Measurements from ENCODE around the gene PRR35. TPM values are rescaled to one million over a fixed set of nuclear protein-coding genes. Genes with fewer than 3 reads are reported as not detected.

The PRR35 gene
- total RNA-seq, 1 donor from 2014 or later: 0.25 TPM

DNA sequence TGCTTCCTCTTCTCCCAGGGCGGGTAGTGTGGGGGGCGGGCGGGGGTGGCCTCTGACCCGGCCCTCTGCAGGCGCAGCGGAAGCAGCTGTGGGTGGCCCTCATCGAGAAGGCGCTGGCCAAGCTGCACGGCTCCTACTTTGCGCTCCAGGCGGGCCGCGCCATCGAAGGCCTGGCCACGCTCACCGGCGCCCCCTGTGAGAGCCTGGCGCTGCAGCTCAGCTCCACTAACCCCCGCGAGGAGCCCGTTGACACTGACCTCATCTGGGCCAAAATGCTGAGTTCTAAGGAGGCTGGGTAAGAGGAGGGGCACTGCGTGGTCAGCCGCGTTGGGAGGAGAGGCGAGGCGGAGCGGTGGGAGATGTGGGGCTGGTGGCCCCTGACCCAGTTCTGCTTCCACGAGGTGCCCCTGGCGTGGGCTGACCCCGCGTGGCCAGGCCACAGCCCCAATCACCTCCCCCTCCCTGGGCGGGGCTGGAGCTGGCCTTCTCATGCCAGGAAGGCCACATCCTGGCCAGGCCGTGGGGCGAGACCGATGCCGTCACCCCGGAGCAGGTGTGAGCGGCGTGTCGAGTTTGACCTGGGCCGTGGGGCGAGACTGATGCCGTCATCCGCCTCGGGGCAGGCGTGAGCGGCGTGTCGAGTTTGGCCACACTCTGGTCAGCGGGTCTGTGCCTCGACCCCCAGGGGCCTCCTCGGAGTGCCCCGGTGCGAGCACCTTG, 10.5 kb upstream of the PRR35 start:
- Mint-ChIP-seq H3K4me1 (no peaks in the 10 kb centered on the region), H3K36me3 (peaks cover 2% of the 10 kb centered on the region), H3K27me3 (ENCODE audit: low read depth) (no peaks in the 10 kb centered on the region), H3K4me3 (no peak overlapping the region), H3K27ac (no peak overlapping the region), H3K9me3 (no peaks in the 10 kb centered on the region)
- TF ChIP-seq, protein P1, sequence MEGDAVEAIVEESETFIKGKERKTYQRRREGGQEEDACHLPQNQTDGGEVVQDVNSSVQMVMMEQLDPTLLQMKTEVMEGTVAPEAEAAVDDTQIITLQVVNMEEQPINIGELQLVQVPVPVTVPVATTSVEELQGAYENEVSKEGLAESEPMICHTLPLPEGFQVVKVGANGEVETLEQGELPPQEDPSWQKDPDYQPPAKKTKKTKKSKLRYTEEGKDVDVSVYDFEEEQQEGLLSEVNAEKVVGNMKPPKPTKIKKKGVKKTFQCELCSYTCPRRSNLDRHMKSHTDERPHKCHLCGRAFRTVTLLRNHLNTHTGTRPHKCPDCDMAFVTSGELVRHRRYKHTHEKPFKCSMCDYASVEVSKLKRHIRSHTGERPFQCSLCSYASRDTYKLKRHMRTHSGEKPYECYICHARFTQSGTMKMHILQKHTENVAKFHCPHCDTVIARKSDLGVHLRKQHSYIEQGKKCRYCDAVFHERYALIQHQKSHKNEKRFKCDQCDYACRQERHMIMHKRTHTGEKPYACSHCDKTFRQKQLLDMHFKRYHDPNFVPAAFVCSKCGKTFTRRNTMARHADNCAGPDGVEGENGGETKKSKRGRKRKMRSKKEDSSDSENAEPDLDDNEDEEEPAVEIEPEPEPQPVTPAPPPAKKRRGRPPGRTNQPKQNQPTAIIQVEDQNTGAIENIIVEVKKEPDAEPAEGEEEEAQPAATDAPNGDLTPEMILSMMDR (IDR thresholded peaks at IDR 0.05; ENCODE audit: unreplicated experiment): no peak
- DNase-seq (ENCODE audit: low spot score in 2 of 2, unreplicated experiment in 2 of 2): no peak

DNA sequence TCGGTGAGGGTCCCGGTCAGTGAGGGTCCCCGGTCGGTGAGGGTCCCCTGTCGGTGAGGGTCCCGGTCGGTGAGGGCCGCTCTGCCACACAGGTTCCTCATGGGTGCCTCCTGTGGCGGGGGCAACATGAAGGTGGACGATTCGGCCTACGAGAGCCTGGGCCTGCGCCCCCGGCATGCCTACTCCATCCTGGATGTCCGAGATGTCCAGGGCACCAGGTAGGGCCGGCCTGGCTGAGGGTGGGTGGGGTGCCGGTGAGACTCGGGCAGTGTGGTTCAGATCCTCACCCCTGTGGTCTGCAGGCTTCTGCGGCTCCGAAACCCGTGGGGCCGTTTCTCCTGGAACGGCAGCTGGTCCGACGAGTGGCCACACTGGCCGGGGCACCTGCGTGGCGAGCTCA, 9.0 kb upstream of the PRR35 start:
- H3K36me3 Mint-ChIP-seq: peaks cover 2% of the 10 kb centered on the region
- TF ChIP-seq, protein P1 (IDR thresholded peaks at IDR 0.05; ENCODE audit: unreplicated experiment): no peak

GRCh38 chr16:552171-552570, 8.0 kb upstream of the PRR35 start:
- Mint-ChIP-seq H3K27me3 (ENCODE audit: low read depth) (peaks cover 2% of the 10 kb centered on the region), H3K4me3 (no peak overlapping the region), H3K9me3 (no peaks in the 10 kb centered on the region), H3K27ac (no peak overlapping the region), H3K36me3 (peaks cover 2% of the 10 kb centered on the region), H3K4me1 (no peaks in the 10 kb centered on the region)
- no peak for DNase-seq (ENCODE audit: low spot score in 2 of 2, unreplicated experiment in 2 of 2)
- TF ChIP-seq, protein P1 (IDR thresholded peaks at IDR 0.05; ENCODE audit: unreplicated experiment): no peak

More for the DNA sequence above, 9.0 kb upstream of the PRR35 start:
- H3K9me3 Mint-ChIP-seq: no peaks in the 10 kb centered on the region
- DNase-seq (ENCODE audit: low spot score in 2 of 2, unreplicated experiment in 2 of 2): no peak
- no peak overlapping the region for H3K27ac Mint-ChIP-seq
- H3K4me1 Mint-ChIP-seq: no peaks in the 10 kb centered on the region
- no peaks in the 10 kb centered on the region for H3K27me3 Mint-ChIP-seq (ENCODE audit: low read depth)
- H3K4me3 Mint-ChIP-seq: no peak overlapping the region

DNA sequence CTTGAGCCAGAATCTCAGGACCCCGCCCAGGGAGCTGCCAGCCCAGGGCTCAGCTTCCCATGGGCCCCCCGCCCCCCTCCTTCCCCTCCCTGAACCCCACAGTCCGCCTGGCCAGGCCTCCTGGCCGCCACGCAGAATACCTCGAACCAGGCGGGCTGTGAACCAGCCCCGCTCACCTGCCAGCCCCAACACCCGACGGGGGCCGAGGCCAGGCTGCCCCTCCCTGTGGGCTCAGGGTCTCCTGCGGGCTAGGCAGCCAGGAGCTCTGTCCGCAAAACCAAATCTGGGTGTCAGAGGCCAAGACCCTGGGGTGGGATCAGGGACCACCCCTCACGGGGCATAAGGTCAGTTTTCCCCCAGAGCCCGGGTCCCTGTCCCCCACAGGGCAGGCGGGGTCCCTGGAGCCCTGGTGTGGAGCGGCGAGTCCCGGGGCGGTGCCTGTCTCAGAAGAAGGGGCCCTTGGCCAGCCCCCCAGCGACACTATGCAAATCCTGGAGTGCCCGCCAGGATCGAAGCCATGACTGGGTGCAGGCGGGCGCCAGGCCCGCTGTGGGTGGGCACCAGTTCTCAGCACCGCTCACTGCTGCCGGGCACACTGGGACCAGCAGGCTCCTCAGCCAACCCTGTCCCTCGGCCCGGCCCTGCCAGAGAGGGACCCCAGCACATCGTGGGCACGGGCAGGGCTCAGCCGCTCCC, 6.4 kb upstream of the PRR35 start:
- no peaks in the 10 kb centered on the region for H3K4me1 Mint-ChIP-seq
- DNase-seq (ENCODE audit: low spot score in 2 of 2, unreplicated experiment in 2 of 2): no peak
- H3K27me3 Mint-ChIP-seq (ENCODE audit: low read depth): peaks cover 17% of the 10 kb centered on the region
- H3K9me3 Mint-ChIP-seq: no peaks in the 10 kb centered on the region
- H3K4me3 Mint-ChIP-seq: no peak overlapping the region
- H3K27ac Mint-ChIP-seq: no peak overlapping the region
- peaks cover 2% of the 10 kb centered on the region for H3K36me3 Mint-ChIP-seq
- TF ChIP-seq, protein P1 (IDR thresholded peaks at IDR 0.05; ENCODE audit: unreplicated experiment): no peak

GRCh38 chr16:554297-554621, 5.9 kb upstream of the PRR35 start:
- H3K36me3 Mint-ChIP-seq: peaks cover 2% of the 10 kb centered on the region
- H3K4me3 Mint-ChIP-seq: no peak overlapping the region
- no peak overlapping the region for H3K27ac Mint-ChIP-seq
- DNase-seq (ENCODE audit: low spot score in 2 of 2, unreplicated experiment in 2 of 2): no peak
- H3K9me3 Mint-ChIP-seq: no peaks in the 10 kb centered on the region
- TF ChIP-seq, protein P1 (IDR thresholded peaks at IDR 0.05; ENCODE audit: unreplicated experiment): no peak
- peaks cover 23% of the 10 kb centered on the region for H3K27me3 Mint-ChIP-seq (ENCODE audit: low read depth)
- H3K4me1 Mint-ChIP-seq: no peaks in the 10 kb centered on the region
